ENCODE measurements around the gene MMP13.

The MMP13 gene

GRCh38 chr11:102974552-102975280 lies 19.2 kb upstream of the MMP13 start:
- TF ChIP-seq TAF1 (IDR thresholded peaks at IDR 0.05; ENCODE audit: borderline replicate concordance, insufficient read depth, low read length), result no peak
- no peak for TF ChIP-seq REST (IDR thresholded peaks at IDR 0.05; ENCODE audit: insufficient read depth in 1 of 2, low read depth in 2 of 2, low read length in 2 of 2)
- no peak for TF ChIP-seq SIN3A (IDR thresholded peaks at IDR 0.05; ENCODE audit: borderline replicate concordance, insufficient read depth, low read length)
- TF ChIP-seq FOXP2 (optimal IDR thresholded peaks at IDR 0.05; ENCODE audit: borderline replicate concordance, extremely low read depth, extremely low read length, insufficient read depth), result no peak
- TF ChIP-seq POLR2AphosphoS5 (IDR thresholded peaks at IDR 0.05; ENCODE audit: low read depth, low read length), result no peak

GRCh38 chr11:102972853-102973252 lies 17.3 kb upstream of the MMP13 start:
- no peak for TF ChIP-seq SIN3A (IDR thresholded peaks at IDR 0.05; ENCODE audit: borderline replicate concordance, insufficient read depth, low read length)
- no peak for TF ChIP-seq POLR2AphosphoS5 (IDR thresholded peaks at IDR 0.05; ENCODE audit: low read depth, low read length)
- no peak for TF ChIP-seq REST (IDR thresholded peaks at IDR 0.05; ENCODE audit: insufficient read depth in 1 of 2, low read depth in 2 of 2, low read length in 2 of 2)
- TF ChIP-seq TAF1 (IDR thresholded peaks at IDR 0.05; ENCODE audit: borderline replicate concordance, insufficient read depth, low read length), result no peak
- TF ChIP-seq FOXP2 (optimal IDR thresholded peaks at IDR 0.05; ENCODE audit: borderline replicate concordance, extremely low read depth, extremely low read length, insufficient read depth), result no peak

GRCh38 chr11:102971766-102972165 lies 16.2 kb upstream of the MMP13 start:
- no peak for TF ChIP-seq POLR2AphosphoS5 (IDR thresholded peaks at IDR 0.05; ENCODE audit: low read depth, low read length)
- no peak for TF ChIP-seq REST (IDR thresholded peaks at IDR 0.05; ENCODE audit: insufficient read depth in 1 of 2, low read depth in 2 of 2, low read length in 2 of 2)
- TF ChIP-seq SIN3A (IDR thresholded peaks at IDR 0.05; ENCODE audit: borderline replicate concordance, insufficient read depth, low read length), result no peak
- TF ChIP-seq FOXP2 (optimal IDR thresholded peaks at IDR 0.05; ENCODE audit: borderline replicate concordance, extremely low read depth, extremely low read length, insufficient read depth), result no peak
- no peak for TF ChIP-seq TAF1 (IDR thresholded peaks at IDR 0.05; ENCODE audit: borderline replicate concordance, insufficient read depth, low read length)

- no peak for TF ChIP-seq FOXP2 (optimal IDR thresholded peaks at IDR 0.05; ENCODE audit: borderline replicate concordance, extremely low read depth, extremely low read length, insufficient read depth)
- no peak for TF ChIP-seq REST (IDR thresholded peaks at IDR 0.05; ENCODE audit: insufficient read depth in 1 of 2, low read depth in 2 of 2, low read length in 2 of 2)
- TF ChIP-seq POLR2AphosphoS5 (IDR thresholded peaks at IDR 0.05; ENCODE audit: low read depth, low read length), result no peak
- no peak for TF ChIP-seq SIN3A (IDR thresholded peaks at IDR 0.05; ENCODE audit: borderline replicate concordance, insufficient read depth, low read length)
- TF ChIP-seq TAF1 (IDR thresholded peaks at IDR 0.05; ENCODE audit: borderline replicate concordance, insufficient read depth, low read length), result no peak
Observed at GRCh38 chr11:102967497-102967896, 12.0 kb upstream of the MMP13 start.

Measured in PFSK-1 (cell line).